Testis (tissue), 3 donors: Measurements from ENCODE around the gene ALCAM. TPM values are rescaled to one million over a fixed set of nuclear protein-coding genes. Genes with fewer than 3 reads are reported as not detected.

ENCODE experiments used
- DNase-seq: peaks from one replicate; pipeline ENCODE4 v3.0.0-alpha.2; 2019
- H3K27ac ChIP-seq, 2 donors: fragments of 200-600 bp; sonication (generic); one replicate each; pipeline ENCODE4 v1.5.1; 2019
- H3K27me3 ChIP-seq: fragments of 200-600 bp; sonication (generic); one replicate; pipeline ENCODE4 v1.5.1; 2019
- H3K36me3 ChIP-seq: fragments of 200-600 bp; sonication (generic); one replicate; pipeline ENCODE4 v1.5.1; 2017; ENCODE audit warnings: low read depth; ENCODE audit errors: missing control alignments
- H3K4me1 ChIP-seq: fragments of 200-600 bp; sonication (generic); one replicate; pipeline ENCODE4 v1.5.1; 2019
- H3K4me3 ChIP-seq, 2 donors: fragments of 200-600 bp; sonication (generic); one replicate each; pipeline ENCODE4 v1.5.1; 2017 to 2019
- H3K9me3 ChIP-seq: fragments of 200-600 bp; sonication (generic); one replicate; pipeline ENCODE4 v1.5.1; 2017
- CTCF ChIP-seq, 3 experiments: fragments of 450-650 bp in 2 of 3; fragments of 200-600 bp in 1 of 3; sonication (generic) in 1 of 3; IDR thresholded peaks; one replicate each; pipeline ENCODE4 v1.5.1; 2016 to 2019; ENCODE audit warnings: antibody characterized with exemption in 3 of 3, mild to moderate bottlenecking in 2 of 3, moderate library complexity in 1 of 3
- POLR2A ChIP-seq: fragments of 450-650 bp; IDR thresholded peaks from one replicate; pipeline ENCODE4 v1.6.1; 2017; ENCODE audit warnings: antibody characterized with exemption, mild to moderate bottlenecking, moderate library complexity
- WGBS, 2 donors: methylation state at CpG; one replicate each; pipeline ENCODE4 v1.1.5; 2018; 5-methylcytosine and 5-hydroxymethylcytosine counted together
- intact Hi-C: fragments of 100-400 bp; cut with DNase I; formaldehyde crosslinking; loops from one replicate; pipeline ENCODE4 v1.15.1; 2023; ENCODE audit warnings: low total_unique reads
- polyA plus RNA-seq: library from polyadenylated mRNA; stranded (reverse); fragments of 350-450 nt; fragmentation: Illumina TruSeq; extraction: RNeasy Lipid Tissue Mini Kit (QIAGEN cat#74804); gene quantifications from one replicate; pipeline ENCODE4 v1.2.3, GENCODE V29; 2014; ENCODE audit warnings: low read depth, low replicate concordance; ENCODE audit not compliant: insufficient read depth
- total RNA-seq, 2 donors: library from RNA; depleted of rRNA; stranded (reverse); fragments of >200 nt; gene quantifications; one replicate each; pipeline ENCODE4 v1.2.3, GENCODE V29; 2016

The ALCAM gene
- total and polyA plus RNA-seq, 3 donors from 2014 or later: 8.3 to 9.0 (median 8.7) TPM

GRCh38 chr3:105352976-105353375 is 13.7 kb upstream of the ALCAM start:
- Histone ChIP-seq H3K4me3 (no peak overlapping the region), H3K4me1 (no peaks in the 10 kb centered on the region), H3K36me3 (no peaks in the 10 kb centered on the region), H3K9me3 (no peaks in the 10 kb centered on the region), H3K27ac (no peak overlapping the region), H3K27me3 (no peaks in the 10 kb centered on the region)
- intact Hi-C loops: no loop called here
- no peak for DNase-seq
- 72 to 74% methylated on average over 4 of the region's 4 CpGs for WGBS, 2 donors
- TF ChIP-seq POLR2A (no peak), CTCF (IDR thresholded peaks at IDR 0.05) (no peak)

- no peaks in the 10 kb centered on the region for H3K4me1 ChIP-seq
- H3K4me3 ChIP-seq: peak overlapping the region; percentile 22 to 47
These were observed 13.1 kb upstream of the ALCAM start for GRCh38 chr3:105353485-105354161.

GRCh38 chr3:105354429-105354828 is 12.3 kb upstream of the ALCAM start:
- no peak for DNase-seq
- H3K27ac ChIP-seq: no peak overlapping the region
- no peak for TF ChIP-seq CTCF (IDR thresholded peaks at IDR 0.05)
- TF ChIP-seq POLR2A: no peak
- intact Hi-C loops: no loop called here
- no peaks in the 10 kb centered on the region for H3K36me3 ChIP-seq
- no peaks in the 10 kb centered on the region for H3K9me3 ChIP-seq
- H3K27me3 ChIP-seq: no peaks in the 10 kb centered on the region
- 45 to 56% methylated on average over 3 of the region's 3 CpGs for WGBS, 2 donors
- peak overlapping the region in 1 of 2 donors; percentile 47 for H3K4me3 ChIP-seq
- no peaks in the 10 kb centered on the region for H3K4me1 ChIP-seq

More at GRCh38 chr3:105353485-105354161, 13.1 kb upstream of the ALCAM start:
- DNase-seq: peak; percentile 18
- H3K36me3 ChIP-seq: no peaks in the 10 kb centered on the region
- no peak overlapping the region for H3K27ac ChIP-seq
- H3K27me3 ChIP-seq: no peaks in the 10 kb centered on the region
- intact Hi-C loops: no loop called here
- no peaks in the 10 kb centered on the region for H3K9me3 ChIP-seq
- 28 to 33% methylated on average over 22 to 37 of the region's 37 CpGs for WGBS, 2 donors
- no peak for TF ChIP-seq CTCF (IDR thresholded peaks at IDR 0.05)
- no peak for TF ChIP-seq POLR2A

- TF ChIP-seq POLR2A: no peak
- TF ChIP-seq CTCF (IDR thresholded peaks at IDR 0.05): no peak
- H3K27ac ChIP-seq: no peak overlapping the region
- H3K27me3 ChIP-seq: no peaks in the 10 kb centered on the region
- intact Hi-C loops: no loop called here
- WGBS, 2 donors: 63 to 73% methylated on average over 2 of the region's 2 CpGs
- H3K36me3 ChIP-seq: no peaks in the 10 kb centered on the region
- no peak overlapping the region for H3K4me3 ChIP-seq
- no peaks in the 10 kb centered on the region for H3K4me1 ChIP-seq
- no peaks in the 10 kb centered on the region for H3K9me3 ChIP-seq
- no peak for DNase-seq
These were observed 11.2 kb upstream of the ALCAM start for GRCh38 chr3:105355408-105356061.

GRCh38 chr3:105356396-105356795 is 10.3 kb upstream of the ALCAM start:
- no peaks in the 10 kb centered on the region for H3K36me3 ChIP-seq
- no peaks in the 10 kb centered on the region for H3K9me3 ChIP-seq
- H3K27ac ChIP-seq: no peak overlapping the region
- TF ChIP-seq POLR2A (no peak), CTCF (IDR thresholded peaks at IDR 0.05) (no peak)
- H3K4me1 ChIP-seq: no peaks in the 10 kb centered on the region
- DNase-seq: no peak
- WGBS, 2 donors: 89 to 96% methylated on average over 2 of the region's 2 CpGs
- H3K4me3 ChIP-seq: no peak overlapping the region
- intact Hi-C loops: no loop called here
- H3K27me3 ChIP-seq: no peaks in the 10 kb centered on the region
